Thoracic aorta (tissue), 2 donors: ENCODE results near the gene ZNF423. TPM values are rescaled to one million over a fixed set of nuclear protein-coding genes. Genes with fewer than 3 reads are reported as not detected.
A peak's percentile ranks its signal among the peaks of the same experiment; 100 is the strongest.

Source experiments
- ATAC-seq: fragments of 150-250 bp; one replicate; pipeline ENCODE4 v1.8.0; 2017; ENCODE audit warnings: low read depth; ENCODE audit not compliant: insufficient number of reproducible peaks, low FRiP score
- DNase-seq: peaks from one replicate; pipeline ENCODE4 v3.0.0-alpha.2; 2020; ENCODE audit warnings: low spot score
- H3K27ac ChIP-seq, 2 donors: fragments of 200-600 bp; sonication (generic); 1 replicate in 1 of 2; 2 replicates in 1 of 2; pipeline ENCODE4 v1.5.1; 2016; ENCODE audit warnings: mild to moderate bottlenecking in 2 of 2, moderate library complexity in 2 of 2
- H3K27me3 ChIP-seq: fragments of 200-600 bp; sonication (generic); replicated peaks from 2 replicates; pipeline ENCODE4 v1.6.0; 2016; ENCODE audit warnings: mild to moderate bottlenecking; ENCODE audit not compliant: insufficient read depth
- H3K36me3 ChIP-seq: fragments of 200-600 bp; sonication (generic); one replicate; pipeline ENCODE4 v1.5.1; 2016
- H3K4me1 ChIP-seq, 2 donors: fragments of 200-600 bp; sonication (generic); 1 replicate in 1 of 2; 2 replicates in 1 of 2; pipeline versions ENCODE4 v1.5.1 to v1.6.0; 2016; ENCODE audit warnings: low read depth in 2 of 2, mild to moderate bottlenecking in 1 of 2; ENCODE audit not compliant: control insufficient read depth in 1 of 2
- H3K4me3 ChIP-seq: fragments of 200-600 bp; sonication (generic); 2 replicates; pipeline ENCODE4 v1.5.1; 2016; ENCODE audit warnings: mild to moderate bottlenecking
- H3K9me3 ChIP-seq: fragments of 200-600 bp; sonication (generic); 2 replicates; pipeline ENCODE4 v1.5.1; 2016
- total RNA-seq, 2 donors: library from RNA; depleted of rRNA; stranded (reverse); fragments of >200 nt; gene quantifications; one replicate each; pipeline versions ENCODE4 v1.1.0 to v1.2.3, GENCODE V29; 2016
- TF ChIP-seq, protein P1 (sequence below): fragments of 200-600 bp; sonication (generic); IDR thresholded peaks from one replicate; pipeline ENCODE4 v1.5.1; 2019; ENCODE audit warnings: antibody characterized with exemption

The ZNF423 gene
- total RNA-seq, 2 donors from 2014 or later = 16.2 to 22.9 TPM

DNA sequence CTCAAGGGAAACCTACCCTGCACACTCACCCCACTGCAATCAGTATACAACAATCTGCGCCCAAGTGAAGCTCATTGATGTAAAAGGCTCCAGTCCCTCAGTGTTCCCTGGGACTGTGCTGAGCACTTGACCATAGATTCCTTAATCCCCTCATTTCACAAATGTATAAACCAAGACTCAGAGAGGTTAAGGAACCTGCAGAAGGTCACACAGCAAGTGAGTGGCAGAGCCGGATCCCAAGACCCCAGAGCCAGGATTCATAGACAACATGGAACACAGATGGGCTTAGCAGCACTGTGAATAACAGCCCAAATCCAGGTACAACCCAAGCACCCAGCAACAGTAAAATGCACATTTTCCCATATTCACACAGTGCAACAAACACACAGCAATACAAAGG is 256.6 kb downstream of the ZNF423 start:
- no peak overlapping the region for H3K27ac ChIP-seq
- ATAC-seq (no peak), DNase-seq (no peak)
- TF ChIP-seq, protein P1, sequence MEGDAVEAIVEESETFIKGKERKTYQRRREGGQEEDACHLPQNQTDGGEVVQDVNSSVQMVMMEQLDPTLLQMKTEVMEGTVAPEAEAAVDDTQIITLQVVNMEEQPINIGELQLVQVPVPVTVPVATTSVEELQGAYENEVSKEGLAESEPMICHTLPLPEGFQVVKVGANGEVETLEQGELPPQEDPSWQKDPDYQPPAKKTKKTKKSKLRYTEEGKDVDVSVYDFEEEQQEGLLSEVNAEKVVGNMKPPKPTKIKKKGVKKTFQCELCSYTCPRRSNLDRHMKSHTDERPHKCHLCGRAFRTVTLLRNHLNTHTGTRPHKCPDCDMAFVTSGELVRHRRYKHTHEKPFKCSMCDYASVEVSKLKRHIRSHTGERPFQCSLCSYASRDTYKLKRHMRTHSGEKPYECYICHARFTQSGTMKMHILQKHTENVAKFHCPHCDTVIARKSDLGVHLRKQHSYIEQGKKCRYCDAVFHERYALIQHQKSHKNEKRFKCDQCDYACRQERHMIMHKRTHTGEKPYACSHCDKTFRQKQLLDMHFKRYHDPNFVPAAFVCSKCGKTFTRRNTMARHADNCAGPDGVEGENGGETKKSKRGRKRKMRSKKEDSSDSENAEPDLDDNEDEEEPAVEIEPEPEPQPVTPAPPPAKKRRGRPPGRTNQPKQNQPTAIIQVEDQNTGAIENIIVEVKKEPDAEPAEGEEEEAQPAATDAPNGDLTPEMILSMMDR = no peak
- H3K36me3 ChIP-seq = no peaks in the 10 kb centered on the region
- H3K4me3 ChIP-seq = no peak overlapping the region
- H3K27me3 ChIP-seq = no peaks in the 10 kb centered on the region
- no peaks in the 10 kb centered on the region for H3K9me3 ChIP-seq
- H3K4me1 ChIP-seq = peaks cover 11 to 31% of the 10 kb centered on the region in 2 donors

GRCh38 chr16:49598383-49599170 is 257.3 kb downstream of the ZNF423 start:
- Histone ChIP-seq H3K9me3 (no peaks in the 10 kb centered on the region), H3K27me3 (no peaks in the 10 kb centered on the region), H3K27ac (no peak overlapping the region), H3K4me1 (peaks cover 11 to 31% of the 10 kb centered on the region in 2 donors), H3K36me3 (no peaks in the 10 kb centered on the region), H3K4me3 (no peak overlapping the region)
- TF ChIP-seq, protein P1 = no peak
- ATAC-seq (no peak), DNase-seq (no peak)

GRCh38 chr16:49597796-49598195 is 258.1 kb downstream of the ZNF423 start:
- peaks cover 11 to 31% of the 10 kb centered on the region in 2 donors for H3K4me1 ChIP-seq
- ATAC-seq (no peak), DNase-seq (no peak)
- no peaks in the 10 kb centered on the region for H3K27me3 ChIP-seq
- H3K36me3 ChIP-seq = no peaks in the 10 kb centered on the region
- H3K9me3 ChIP-seq = no peaks in the 10 kb centered on the region
- no peak overlapping the region for H3K27ac ChIP-seq
- TF ChIP-seq, protein P1 = no peak
- H3K4me3 ChIP-seq = no peak overlapping the region

GRCh38 chr16:49596648-49597291 is 259.1 kb downstream of the ZNF423 start:
- no peak overlapping the region for H3K27ac ChIP-seq
- H3K4me1 ChIP-seq = peaks cover 11 to 21% of the 10 kb centered on the region in 2 donors
- TF ChIP-seq, protein P1 = no peak
- H3K9me3 ChIP-seq = no peaks in the 10 kb centered on the region
- DNase-seq (no peak), ATAC-seq (no peak)
- H3K4me3 ChIP-seq = no peak overlapping the region
- no peaks in the 10 kb centered on the region for H3K27me3 ChIP-seq
- H3K36me3 ChIP-seq = no peaks in the 10 kb centered on the region

GRCh38 chr16:49596068-49596467 is 259.8 kb downstream of the ZNF423 start:
- TF ChIP-seq, protein P1 = no peak
- no peaks in the 10 kb centered on the region for H3K36me3 ChIP-seq
- ATAC-seq = no peak
- H3K9me3 ChIP-seq = no peaks in the 10 kb centered on the region
- H3K27ac ChIP-seq = no peak overlapping the region
- no peak for DNase-seq
- H3K4me3 ChIP-seq = peak overlapping the region; percentile 59
- peaks cover 11 to 20% of the 10 kb centered on the region in 2 donors for H3K4me1 ChIP-seq
- no peaks in the 10 kb centered on the region for H3K27me3 ChIP-seq
